Lower leg skin (tissue), 3 donors: ENCODE data around the gene ZSCAN10.

Experiments
- CTCF ChIP-seq, 3 donors: fragments of 450-650 bp; IDR thresholded peaks; one replicate each; pipeline ENCODE4 v1.5.1; 2016; ENCODE audit warnings: antibody characterized with exemption in 3 of 3, mild to moderate bottlenecking in 3 of 3, moderate library complexity in 2 of 3
- POLR2A ChIP-seq, 2 donors: fragments of 450-650 bp; IDR thresholded peaks; one replicate each; pipeline ENCODE4 v1.6.1; 2016 to 2017; ENCODE audit warnings: antibody characterized with exemption in 2 of 2, mild to moderate bottlenecking in 1 of 2, moderate library complexity in 1 of 2

GRCh38 chr16:3106205-3106928 lies 7.3 kb upstream of the ZSCAN10 start:
- TF ChIP-seq CTCF (IDR thresholded peaks at IDR 0.05) (no peak), POLR2A (IDR thresholded peaks at IDR 0.05) (no peak)
